ENCODE results near the gene TMEM178B.

TMEM178B gene

DNA sequence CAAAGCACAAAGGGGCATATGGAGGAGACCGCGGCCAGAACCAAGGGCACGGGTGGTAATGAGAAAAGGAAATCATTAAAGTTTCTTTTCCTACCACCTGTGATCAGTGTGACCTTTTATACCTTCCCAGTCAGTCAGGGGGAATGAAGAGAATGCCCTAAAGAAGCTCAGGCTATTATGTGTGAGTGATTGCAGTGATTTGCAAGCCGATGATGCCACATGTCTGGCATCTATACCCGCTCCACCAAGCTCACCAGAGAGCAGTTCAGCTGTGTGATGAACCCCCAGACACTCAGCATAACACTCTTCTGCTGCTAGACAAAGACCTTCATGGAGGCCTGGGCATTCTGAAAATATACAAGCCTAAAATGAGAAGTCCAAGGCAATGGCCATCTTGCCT is 371.1 kb downstream of the TMEM178B start:
- no peaks in the 10 kb centered on the region for H3K9me3 ChIP-seq
- intact Hi-C loops (cut with DNase I; ENCODE audit: low total_unique reads) = no loop called here
- H3K4me1 ChIP-seq = no peaks in the 10 kb centered on the region
- H3K36me3 ChIP-seq = no peaks in the 10 kb centered on the region
- H3K4me3 ChIP-seq = no peak overlapping the region
- H3K27ac ChIP-seq = no peak overlapping the region
- no peaks in the 10 kb centered on the region for H3K27me3 ChIP-seq
- TF ChIP-seq, protein P1, sequence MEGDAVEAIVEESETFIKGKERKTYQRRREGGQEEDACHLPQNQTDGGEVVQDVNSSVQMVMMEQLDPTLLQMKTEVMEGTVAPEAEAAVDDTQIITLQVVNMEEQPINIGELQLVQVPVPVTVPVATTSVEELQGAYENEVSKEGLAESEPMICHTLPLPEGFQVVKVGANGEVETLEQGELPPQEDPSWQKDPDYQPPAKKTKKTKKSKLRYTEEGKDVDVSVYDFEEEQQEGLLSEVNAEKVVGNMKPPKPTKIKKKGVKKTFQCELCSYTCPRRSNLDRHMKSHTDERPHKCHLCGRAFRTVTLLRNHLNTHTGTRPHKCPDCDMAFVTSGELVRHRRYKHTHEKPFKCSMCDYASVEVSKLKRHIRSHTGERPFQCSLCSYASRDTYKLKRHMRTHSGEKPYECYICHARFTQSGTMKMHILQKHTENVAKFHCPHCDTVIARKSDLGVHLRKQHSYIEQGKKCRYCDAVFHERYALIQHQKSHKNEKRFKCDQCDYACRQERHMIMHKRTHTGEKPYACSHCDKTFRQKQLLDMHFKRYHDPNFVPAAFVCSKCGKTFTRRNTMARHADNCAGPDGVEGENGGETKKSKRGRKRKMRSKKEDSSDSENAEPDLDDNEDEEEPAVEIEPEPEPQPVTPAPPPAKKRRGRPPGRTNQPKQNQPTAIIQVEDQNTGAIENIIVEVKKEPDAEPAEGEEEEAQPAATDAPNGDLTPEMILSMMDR (IDR thresholded peaks at IDR 0.05) = no peak
- no peak for DNase-seq

DNA sequence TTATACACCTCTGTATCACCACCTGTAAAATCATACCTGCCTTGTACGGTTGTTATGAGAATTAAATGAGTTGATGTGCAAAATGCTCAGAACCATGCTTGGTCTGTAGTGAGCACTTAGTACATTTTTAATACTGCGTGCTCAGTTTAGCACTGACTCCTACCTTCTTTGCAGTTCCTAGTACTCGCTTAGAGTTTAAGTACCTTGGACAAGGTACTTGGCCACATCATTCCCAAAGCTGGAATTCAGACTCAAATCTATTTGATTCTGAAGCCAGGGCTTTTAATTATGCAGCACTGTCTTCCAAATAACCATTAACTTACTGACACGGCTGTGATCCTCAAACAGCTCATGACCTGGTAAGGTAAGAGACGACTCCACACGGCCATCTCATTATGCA is 377.4 kb downstream of the TMEM178B start:
- intact Hi-C loops (cut with DNase I; ENCODE audit: low total_unique reads) = no loop called here
- TF ChIP-seq, protein P1 (IDR thresholded peaks at IDR 0.05) = no peak
- H3K27me3 ChIP-seq = no peaks in the 10 kb centered on the region
- DNase-seq = no peak
- no peaks in the 10 kb centered on the region for H3K36me3 ChIP-seq
- H3K27ac ChIP-seq = no peak overlapping the region
- no peak overlapping the region for H3K4me3 ChIP-seq
- no peaks in the 10 kb centered on the region for H3K4me1 ChIP-seq
- H3K9me3 ChIP-seq = no peaks in the 10 kb centered on the region

DNA sequence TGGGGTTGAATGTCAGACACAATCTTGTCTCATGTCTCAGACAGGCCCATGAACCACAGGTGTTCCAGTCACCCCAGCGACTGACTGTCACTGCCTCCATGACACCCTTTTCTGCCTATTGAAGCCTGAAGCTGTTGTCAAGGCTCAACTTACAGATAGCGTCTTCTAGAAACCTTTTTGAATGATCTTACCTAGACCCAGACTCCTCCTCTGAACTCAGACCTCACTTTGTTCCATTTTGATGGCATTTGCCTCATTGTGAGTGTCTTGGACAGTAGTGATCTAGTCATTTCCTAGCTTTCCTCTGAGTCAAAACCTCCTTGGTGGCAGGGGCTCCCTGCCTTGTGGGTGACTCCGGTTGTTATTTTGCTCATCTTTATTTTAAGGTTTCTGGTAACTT is 379.0 kb downstream of the TMEM178B start:
- TF ChIP-seq, protein P1 (IDR thresholded peaks at IDR 0.05) = no peak
- intact Hi-C loops (cut with DNase I; ENCODE audit: low total_unique reads) = no loop called here
- no peak overlapping the region for H3K4me3 ChIP-seq

GRCh38 chr7:141454338-141454737 is 380.5 kb downstream of the TMEM178B start:
- no peak overlapping the region for H3K4me3 ChIP-seq
- no peaks in the 10 kb centered on the region for H3K9me3 ChIP-seq
- H3K27me3 ChIP-seq = no peaks in the 10 kb centered on the region
- TF ChIP-seq, protein P1 (IDR thresholded peaks at IDR 0.05) = no peak
- no peak for DNase-seq
- H3K36me3 ChIP-seq = no peaks in the 10 kb centered on the region
- no peak overlapping the region for H3K27ac ChIP-seq
- no peaks in the 10 kb centered on the region for H3K4me1 ChIP-seq
- intact Hi-C loops (cut with DNase I; ENCODE audit: low total_unique reads) = no loop called here

More for the DNA sequence above, 379.0 kb downstream of the TMEM178B start:
- no peaks in the 10 kb centered on the region for H3K9me3 ChIP-seq
- no peaks in the 10 kb centered on the region for H3K4me1 ChIP-seq
- H3K27me3 ChIP-seq = no peaks in the 10 kb centered on the region
- no peaks in the 10 kb centered on the region for H3K36me3 ChIP-seq
- H3K27ac ChIP-seq = no peak overlapping the region
- no peak for DNase-seq

- Histone ChIP-seq H3K27ac (no peak overlapping the region), H3K27me3 (no peaks in the 10 kb centered on the region), H3K9me3 (no peaks in the 10 kb centered on the region), H3K4me1 (no peaks in the 10 kb centered on the region), H3K4me3 (no peak overlapping the region), H3K36me3 (no peaks in the 10 kb centered on the region)
- DNase-seq = no peak
- TF ChIP-seq, protein P1 (IDR thresholded peaks at IDR 0.05) = no peak
- intact Hi-C loops (cut with DNase I; ENCODE audit: low total_unique reads) = no loop called here
These were observed 381.9 kb downstream of the TMEM178B start for GRCh38 chr7:141455723-141456122.

DNA sequence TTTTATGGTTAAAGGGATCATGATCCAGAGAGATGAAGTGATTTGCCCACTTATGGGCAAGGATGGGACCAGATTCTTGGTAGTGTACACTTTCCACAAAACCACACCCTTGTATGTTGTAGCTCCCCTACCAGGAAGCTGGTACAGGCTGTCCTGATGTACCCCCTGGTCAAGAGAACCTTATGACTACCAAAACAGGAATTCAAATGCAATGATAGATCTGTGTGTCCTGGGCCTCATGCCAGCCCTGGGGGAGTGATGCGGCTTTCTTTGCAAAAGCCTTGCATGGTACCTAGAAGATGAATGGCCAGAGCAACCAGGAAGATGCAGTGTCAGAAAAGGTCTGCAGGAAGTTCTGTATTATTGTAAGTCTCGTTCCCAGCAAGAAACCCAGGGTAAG is 382.4 kb downstream of the TMEM178B start:
- intact Hi-C loops (cut with DNase I; ENCODE audit: low total_unique reads) = no loop called here
- TF ChIP-seq, protein P1 (IDR thresholded peaks at IDR 0.05) = no peak

More for the DNA sequence above, 382.4 kb downstream of the TMEM178B start:
- Histone ChIP-seq H3K36me3 (no peaks in the 10 kb centered on the region), H3K27me3 (no peaks in the 10 kb centered on the region), H3K9me3 (no peaks in the 10 kb centered on the region), H3K4me3 (no peak overlapping the region), H3K27ac (no peak overlapping the region), H3K4me1 (no peaks in the 10 kb centered on the region)
- DNase-seq = no peak
